GM18907 (cell line): ENCODE measurements around the gene CRYAB.

Experiments
- ATAC-seq: cut with Tn5 transposase; IDR thresholded peaks from one replicate; pipeline ENCODE4 v1.9.1; 2021; ENCODE audit warnings: mild to moderate bottlenecking, moderate library complexity; ENCODE audit not compliant: unreplicated experiment

The CRYAB gene

DNA sequence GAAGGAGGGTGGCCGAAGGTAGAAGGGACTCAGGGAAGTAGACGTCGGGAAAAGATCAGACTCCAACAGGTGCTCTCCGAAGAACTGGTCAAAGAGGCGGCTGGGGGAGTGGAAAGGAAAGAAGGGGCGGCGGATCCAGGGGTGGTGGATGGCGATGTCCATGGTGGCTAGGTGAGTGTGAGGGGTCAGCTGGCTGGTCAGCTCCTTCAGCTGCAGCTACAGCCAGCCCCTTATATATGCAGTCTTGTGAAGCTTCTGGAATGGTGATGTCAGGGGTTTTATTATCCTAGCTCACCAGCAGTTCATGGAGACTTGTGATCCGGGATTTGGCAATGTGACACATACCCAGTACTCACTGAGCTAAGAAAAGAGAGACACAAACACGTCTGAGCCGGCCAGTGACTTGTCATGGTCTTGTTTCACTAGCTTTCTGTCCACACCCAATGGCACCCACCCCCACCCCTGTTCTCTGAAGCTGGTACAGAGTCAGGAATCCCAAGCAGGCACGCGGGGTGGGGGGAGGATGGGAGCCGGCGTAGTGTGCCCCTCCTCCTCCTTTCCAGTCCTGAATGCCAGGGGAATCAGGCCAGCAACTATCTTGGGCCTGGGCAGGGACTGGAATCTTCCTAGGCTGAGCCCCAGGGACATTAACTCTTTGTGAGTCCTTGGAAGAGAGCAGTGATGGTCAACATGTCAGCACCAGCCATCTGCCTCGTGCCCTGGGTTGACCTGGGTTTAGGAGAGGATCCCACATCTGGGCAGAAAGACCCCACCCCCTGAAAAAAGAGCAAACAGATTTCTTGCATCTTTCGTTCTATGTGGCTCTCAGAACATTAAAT is at the start of gene CRYAB:
Gene CRYAB (minus strand): TSS at position 208 of the 839 bp plus-strand sequence. CDS start 46 bp downstream, at position 162.
- no peak for ATAC-seq

DNA sequence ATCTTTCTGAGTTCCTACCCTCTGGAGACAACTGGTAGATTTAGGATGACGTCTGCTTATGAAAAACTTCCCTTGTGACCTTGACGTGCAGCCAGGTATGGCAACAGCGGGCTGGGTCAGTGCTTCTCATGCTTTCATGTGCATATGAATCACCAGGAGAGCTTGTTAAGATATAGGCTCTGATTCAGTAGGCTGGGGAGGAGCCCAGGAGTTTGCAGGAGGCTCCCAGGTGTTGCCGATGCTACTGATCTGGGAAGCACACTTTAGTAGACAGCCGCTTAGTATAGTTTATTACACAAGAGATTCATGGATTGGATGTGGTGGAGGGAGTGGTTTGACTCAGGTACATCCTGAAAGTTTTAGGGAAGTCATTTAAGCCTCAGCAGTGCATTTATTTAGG is 49.3 kb upstream of the CRYAB start:
- ATAC-seq: no peak

- ATAC-seq: no peak
These were observed 46.3 kb upstream of the CRYAB start for GRCh38 chr11:111957663-111958444.

- ATAC-seq: no peak
These were observed 42.6 kb upstream of the CRYAB start for GRCh38 chr11:111954154-111954553.

GRCh38 chr11:111951565-111951964 is 40.0 kb upstream of the CRYAB start:
- ATAC-seq: no peak

- no peak for ATAC-seq
These were observed 38.2 kb upstream of the CRYAB start for GRCh38 chr11:111949519-111950426.

DNA sequence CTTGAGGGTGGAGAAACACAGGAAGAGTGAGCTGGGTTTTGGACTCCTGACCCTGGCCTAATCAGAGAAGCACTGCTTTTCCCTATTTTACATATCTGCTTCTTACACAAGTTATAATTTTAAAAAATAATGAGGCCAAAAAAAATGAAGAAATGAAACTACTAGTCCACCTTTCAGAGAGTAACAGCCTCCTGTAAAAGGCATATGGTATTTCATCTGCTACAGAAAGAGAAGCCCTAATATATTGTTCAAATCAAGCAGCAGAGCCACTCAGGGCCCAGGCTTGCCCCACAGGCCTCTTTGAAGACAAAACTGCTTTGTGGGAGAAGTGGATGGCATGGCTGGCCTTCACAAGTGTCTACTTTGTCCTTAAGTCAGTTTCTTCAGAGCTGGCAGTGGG is 35.6 kb upstream of the CRYAB start:
- no peak for ATAC-seq

DNA sequence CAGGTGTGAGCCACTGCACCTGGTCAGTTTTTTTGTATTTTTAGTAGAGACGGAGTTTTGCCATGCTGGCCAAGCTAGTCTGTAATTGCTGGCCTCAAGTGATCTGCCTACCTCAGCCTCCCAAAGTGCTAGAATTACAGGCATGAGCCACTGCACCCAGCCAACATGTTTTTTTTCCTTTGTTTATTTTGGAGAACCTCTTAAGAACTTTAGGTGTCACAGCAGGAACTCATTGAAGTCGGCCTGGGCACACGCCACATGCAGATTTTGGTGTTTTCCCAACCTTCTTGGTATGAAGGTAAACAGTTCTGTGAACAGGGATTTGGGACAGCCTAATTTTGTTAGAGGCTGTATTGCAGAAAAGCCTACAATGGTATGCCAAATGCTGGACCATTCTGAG is 34.9 kb upstream of the CRYAB start:
- no peak for ATAC-seq

DNA sequence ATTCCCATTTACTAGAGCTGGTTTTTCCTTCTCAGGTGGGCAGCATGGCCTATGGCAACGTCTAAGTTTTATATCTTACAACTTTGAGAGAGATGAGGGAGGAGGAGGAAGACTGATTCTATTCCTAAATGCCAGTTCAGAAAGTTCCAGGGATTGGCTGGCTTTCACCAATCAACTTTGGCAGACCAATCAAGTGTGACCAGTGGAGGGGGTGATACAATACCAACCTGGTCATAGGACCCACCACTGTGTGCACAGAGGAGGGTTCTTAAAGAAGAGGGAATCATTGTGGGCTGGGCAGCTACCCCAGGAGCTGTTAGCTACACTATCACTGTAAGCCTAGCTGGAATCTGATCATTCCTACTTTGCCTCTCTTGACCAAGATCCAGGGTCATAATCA is 33.6 kb upstream of the CRYAB start:
- ATAC-seq: no peak

- ATAC-seq: no peak
These were observed 33.1 kb upstream of the CRYAB start for GRCh38 chr11:111944651-111945051.

DNA sequence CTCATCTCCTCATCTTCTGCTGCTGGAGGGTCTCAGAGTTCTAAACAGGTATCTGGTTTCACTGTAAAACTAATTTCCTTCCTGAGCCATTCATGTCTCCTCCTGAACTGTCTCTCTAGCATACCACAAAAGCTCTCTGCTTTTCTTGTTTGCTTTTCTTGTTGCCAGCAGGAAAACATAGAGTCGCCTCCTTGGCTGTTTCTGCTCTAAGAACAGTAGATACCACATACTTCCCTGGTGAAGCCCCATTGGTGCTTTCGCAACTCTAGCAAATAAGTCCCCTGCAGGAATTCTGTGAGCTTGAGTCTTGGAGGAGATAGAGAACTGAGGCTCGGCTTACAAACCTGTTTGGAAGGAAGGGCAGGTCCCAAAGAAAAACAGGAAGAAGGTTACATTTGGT is 32.6 kb upstream of the CRYAB start:
- no peak for ATAC-seq

- ATAC-seq: no peak
These were observed 31.3 kb upstream of the CRYAB start for GRCh38 chr11:111942829-111943228.

GRCh38 chr11:111941963-111942362 is 30.4 kb upstream of the CRYAB start:
- no peak for ATAC-seq

- no peak for ATAC-seq
These were observed 28.4 kb upstream of the CRYAB start for GRCh38 chr11:111939836-111940604.

DNA sequence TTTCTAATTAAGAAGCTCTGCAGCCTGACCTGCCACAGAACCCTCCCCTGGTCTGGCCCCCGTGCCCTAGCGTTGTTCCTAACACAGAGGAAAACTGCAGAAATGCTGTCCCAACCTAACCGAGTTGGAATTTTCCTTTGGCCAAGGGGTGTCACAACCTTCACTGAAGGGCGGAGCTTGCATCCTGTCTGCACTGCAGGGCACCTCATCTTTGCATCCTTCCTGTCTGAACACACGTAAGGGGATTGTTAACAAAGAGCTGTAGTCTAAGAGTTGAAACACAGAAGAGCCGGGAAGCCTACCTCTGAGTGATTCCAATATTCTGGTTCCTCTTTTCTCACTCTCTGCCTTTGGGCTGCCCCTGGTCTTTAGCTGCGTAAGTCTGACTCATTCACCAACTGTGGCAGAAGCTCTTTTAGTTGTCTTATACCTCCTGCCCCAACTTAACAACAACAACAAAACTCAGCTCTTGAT is 27.2 kb upstream of the CRYAB start:
- peak; percentile 82 for ATAC-seq

- no peak for ATAC-seq
These were observed 26.3 kb upstream of the CRYAB start for GRCh38 chr11:111937844-111938243.

GRCh38 chr11:111937461-111937769 is 25.8 kb upstream of the CRYAB start:
- no peak for ATAC-seq

DNA sequence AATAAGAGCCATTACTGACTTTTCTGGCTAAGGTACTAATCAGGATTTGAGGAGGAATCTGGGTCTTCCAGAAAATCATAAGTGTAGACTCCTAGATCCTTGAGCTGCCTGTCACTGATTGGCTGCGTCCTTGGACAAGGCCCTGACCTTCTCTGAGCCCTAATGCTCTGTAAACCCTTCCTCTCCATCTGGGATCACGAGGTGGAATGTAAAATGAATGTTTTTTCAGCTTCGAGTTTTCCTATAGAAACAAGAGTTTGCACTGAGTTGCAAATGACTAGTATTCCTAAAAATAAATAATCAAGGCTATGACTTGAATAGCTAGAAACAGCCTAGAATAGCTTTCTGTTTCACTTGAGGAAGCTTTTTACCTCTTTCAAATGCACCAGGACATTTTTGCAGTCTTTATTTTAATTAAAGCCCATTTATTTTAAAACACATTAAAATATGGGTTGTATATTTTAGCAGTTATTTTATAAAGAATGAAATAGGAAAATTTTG is 24.5 kb upstream of the CRYAB start:
- ATAC-seq: no peak

DNA sequence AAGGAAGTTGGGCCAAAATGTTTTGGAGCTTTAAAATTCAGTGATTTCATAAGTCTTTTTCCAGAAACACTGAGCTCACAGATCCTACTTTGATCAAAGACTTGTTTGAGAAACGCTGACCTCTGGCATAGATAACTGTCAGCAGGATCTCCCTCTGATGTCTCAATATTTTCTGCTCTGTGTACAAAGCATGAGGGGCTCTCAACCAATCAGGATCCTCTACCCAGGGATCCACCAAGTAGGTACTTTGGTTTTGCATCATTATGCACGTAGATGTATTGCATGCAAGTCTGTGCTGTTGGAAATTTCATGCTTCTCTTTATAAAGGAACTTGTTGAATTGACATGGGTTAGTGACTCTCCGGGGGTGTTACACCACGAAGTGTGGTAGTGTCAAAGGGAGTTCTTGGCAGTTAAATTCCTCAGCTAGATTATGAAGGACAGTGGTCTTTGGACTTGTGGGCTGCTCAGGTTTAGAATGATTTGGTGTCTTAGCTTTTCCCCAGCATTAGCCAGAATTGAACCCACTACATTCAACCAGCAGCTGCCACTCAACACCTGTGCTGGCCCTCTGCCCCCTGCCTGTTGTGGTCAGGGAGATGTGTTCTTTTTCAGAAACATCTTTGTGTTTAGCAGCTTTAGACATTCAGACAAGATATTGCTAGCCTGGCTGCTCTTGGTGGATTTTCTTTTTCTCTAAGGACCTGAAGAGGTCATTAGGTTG is 23.9 kb upstream of the CRYAB start:
- ATAC-seq: no peak

DNA sequence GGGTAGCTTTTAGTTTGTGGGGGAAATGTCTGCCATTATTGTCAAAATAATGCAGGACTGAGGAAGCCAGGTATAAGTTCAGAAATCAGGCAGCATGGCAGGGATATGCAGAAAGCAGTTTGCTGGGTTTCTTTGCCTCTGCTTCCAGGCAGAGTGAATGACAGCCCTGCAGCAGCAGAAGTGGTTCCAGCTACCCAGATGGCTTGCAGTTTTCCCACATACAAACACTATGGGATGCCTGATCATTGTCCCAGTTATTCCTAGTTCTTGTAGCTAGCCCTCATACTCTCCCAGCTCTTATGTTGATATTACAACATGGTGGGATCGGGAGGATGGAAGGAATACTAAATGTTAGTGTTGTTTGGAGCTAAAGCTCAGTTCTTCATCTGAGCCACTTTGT is 22.7 kb upstream of the CRYAB start:
- ATAC-seq: no peak
